Measurements from ENCODE around the gene HORMAD2.
A peak's percentile ranks its signal among the peaks of the same experiment; 100 is the strongest.
"Not testable (repeated sequence)": the region's sequence is repeated elsewhere in the genome, so short reads cannot be mapped to it uniquely, and the experiment has no call there.

Gene HORMAD2

GRCh38 chr22:30211124-30211820 lies 131.0 kb downstream of the HORMAD2 start:
- DNase-seq (ENCODE audit: low spot score): no peak

DNA sequence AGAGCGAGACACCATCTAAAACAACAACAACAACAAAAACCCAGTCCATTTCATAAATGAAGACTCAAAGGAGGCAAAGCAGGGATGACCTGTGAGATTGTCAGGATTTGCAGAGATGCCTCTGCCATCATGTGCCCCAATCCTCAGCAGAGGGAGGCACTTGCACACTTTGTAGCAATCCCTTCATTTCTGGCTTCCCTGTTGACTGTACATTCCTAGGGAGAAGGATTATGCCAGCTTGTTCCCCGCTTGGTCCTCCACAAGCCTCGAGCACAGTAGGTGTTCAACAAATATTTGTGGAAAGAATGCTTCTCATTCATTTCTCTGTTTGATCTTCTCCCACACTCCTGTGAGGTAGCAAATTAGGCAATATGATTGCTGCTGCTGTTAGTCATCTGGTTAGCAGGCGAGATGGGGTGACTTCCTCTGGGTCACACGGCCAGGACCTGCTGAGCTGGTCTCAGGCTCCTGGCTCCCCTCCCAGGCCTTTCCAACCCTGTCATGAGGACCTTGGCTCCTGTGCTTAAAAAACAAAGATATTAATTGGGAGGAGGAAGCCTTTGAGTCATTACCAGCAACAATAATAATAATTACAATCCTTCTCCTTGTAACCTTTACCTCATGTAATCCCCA lies 132.2 kb downstream of the HORMAD2 start:
- DNase-seq (ENCODE audit: low spot score): peak; percentile 71

- no peak for DNase-seq (ENCODE audit: low spot score)
Observed at GRCh38 chr22:30212996-30213441, 132.8 kb downstream of the HORMAD2 start.

DNA sequence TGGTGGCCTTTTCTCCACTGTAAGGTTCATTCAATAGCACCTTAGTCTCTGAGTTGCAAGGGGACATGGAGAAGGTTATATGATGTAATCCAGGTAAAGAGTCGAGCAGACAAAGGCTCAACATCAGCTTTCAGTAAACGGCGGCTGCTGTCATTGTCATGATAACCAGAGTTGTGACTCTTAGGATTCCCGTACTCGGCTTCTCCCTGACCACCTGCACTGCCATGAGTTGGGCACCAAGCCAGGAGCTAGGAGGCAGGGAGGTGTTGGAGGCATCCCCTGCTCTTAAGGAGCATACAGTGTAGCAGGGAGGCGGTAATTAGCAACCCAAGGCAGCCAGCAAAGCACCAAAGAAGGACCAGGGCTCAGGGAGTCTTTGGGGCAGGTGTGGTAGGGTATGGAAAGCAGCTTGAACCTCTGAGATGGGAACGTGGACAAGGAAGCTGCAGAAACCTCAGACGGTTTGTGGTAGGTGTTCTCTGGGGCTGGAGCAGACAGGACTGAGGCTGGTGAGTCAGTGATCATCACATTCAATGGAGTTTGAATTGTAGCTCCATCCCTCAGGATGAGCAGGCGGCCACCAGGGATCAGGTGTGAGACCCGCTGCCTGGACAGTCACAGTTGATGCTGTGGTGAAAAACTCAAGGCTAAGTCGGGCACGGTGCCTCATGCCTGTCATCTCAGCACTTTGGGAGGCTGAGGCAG lies 134.6 kb downstream of the HORMAD2 start:
- no peak for DNase-seq (ENCODE audit: low spot score)

DNA sequence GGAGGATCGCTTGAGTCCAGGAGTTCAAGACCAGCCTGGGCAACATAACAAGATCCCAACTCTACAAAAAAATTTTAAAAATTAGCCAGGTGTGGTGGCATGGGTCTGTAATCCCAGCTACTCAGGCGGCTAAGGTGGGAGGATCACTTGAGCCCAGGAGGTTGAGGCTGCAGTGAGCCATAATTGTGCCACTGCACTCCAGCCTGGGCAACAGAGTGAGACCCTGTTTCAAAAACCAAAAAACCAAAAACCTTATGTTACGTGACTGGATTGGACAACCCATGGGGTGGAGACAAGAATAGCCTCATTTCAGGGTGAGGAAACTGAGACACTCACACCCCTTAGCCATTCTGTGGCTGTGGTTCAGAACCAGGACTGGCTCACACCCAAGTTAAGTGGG lies 136.0 kb downstream of the HORMAD2 start:
- not testable (repeated sequence) for DNase-seq (ENCODE audit: low spot score)

GRCh38 chr22:30216710-30217109 lies 136.4 kb downstream of the HORMAD2 start:
- DNase-seq (ENCODE audit: low spot score): no peak

- no peak for DNase-seq (ENCODE audit: low spot score)
Observed at GRCh38 chr22:30217698-30218560, 137.7 kb downstream of the HORMAD2 start.

DNA sequence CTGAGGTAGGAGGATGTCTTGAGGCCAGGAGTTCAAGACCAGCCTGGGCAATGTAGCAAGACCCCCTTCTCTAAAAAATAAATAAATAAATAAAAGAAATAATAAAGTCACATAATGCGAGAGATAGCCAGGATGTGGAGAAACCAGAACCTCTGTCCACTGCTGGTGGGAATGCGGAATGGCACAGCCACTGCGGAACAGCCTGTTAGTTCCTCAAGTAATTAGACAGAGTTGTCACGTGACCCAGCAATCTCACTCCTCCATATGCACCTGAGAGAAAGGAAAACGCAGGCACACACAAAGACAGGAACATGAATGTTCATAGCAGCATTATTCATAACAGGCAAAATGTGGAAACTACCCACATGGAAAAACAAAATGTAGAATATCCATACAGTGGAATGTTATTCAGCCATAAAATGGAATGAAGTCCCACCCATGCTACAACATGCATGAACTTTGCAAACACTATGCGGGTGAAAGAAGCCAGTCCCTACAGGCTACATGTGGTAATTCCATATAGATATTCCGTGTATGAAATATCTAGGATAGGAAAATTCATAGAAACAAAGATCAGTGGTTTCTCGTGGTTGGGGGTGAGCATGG lies 138.9 kb downstream of the HORMAD2 start:
- DNase-seq (ENCODE audit: low spot score): no peak

DNA sequence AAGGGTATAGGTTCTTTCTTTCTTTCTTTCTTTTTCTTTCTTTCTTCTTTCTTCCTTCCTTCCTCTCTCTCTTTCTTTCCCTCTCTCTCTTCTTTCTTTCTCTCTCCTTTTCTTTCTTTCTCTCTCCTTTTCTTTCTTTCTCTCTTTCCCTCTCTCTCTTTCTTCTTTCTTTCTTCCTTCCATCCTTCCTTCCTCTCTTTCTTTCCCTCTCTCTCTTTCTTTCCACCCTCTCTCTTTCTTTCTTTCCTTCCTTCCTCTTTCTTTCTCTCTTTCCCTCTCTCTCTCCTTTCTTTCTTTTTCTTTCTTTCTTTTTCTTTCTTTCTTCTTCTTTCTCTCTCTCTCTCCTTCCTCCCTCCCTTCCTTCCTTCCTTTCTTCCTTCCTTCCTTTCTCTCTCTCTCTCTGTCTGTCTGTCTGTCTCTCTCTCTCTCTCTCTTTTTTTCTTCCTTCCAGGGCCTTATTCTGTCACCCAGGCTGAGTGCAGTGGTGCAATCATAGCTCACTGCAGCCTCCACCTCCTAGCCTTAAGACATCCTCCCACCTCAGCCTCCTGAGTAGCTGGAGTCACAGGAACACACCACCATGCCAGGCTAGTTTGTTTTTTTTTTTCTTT lies 139.5 kb downstream of the HORMAD2 start:
- DNase-seq (ENCODE audit: low spot score): no peak

GRCh38 chr22:30220338-30221012 lies 140.2 kb downstream of the HORMAD2 start:
- no peak for DNase-seq (ENCODE audit: low spot score)

DNA sequence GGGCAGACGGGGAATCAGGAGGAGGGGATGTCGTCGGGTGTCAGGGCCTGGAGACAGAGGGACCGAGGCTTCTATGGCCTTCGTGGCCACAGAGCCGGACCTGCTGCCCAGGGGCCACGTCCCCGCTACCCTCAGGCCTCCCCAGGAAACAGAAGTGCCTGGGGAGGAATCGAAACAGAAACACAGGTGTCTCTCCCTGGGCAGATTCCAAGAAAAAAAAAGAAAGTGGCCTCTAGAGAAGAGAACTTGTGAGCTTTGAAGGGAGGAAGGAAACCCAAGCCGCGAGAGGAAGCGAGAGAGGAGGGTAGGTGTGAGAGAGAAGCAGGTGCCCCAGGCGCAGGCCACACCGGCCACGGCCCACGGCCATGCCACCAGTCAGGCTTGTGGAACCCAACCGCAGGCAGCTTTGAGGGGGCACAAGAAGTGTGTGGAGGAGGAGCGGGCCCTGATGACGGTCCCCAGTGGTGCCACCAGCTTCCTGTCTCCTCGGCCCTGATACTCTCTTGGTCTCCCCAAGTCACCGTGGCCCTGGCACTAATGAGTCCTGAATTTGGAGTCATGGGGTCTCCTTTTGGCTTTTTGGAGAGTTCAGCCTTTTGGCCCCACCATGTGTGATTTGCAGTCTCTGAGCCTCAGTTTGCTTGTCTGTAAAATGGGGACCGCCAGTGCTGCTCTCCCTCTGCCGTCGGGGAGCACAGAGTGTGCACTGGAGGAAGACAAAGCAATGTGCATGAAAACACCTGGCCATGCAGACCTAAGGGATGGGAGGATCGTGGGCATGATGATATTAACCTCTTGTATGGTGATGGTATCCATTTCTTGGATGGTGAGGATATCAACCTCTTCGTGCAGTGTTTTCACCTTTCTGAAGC lies 141.1 kb downstream of the HORMAD2 start:
- DNase-seq (ENCODE audit: low spot score): no peak

DNA sequence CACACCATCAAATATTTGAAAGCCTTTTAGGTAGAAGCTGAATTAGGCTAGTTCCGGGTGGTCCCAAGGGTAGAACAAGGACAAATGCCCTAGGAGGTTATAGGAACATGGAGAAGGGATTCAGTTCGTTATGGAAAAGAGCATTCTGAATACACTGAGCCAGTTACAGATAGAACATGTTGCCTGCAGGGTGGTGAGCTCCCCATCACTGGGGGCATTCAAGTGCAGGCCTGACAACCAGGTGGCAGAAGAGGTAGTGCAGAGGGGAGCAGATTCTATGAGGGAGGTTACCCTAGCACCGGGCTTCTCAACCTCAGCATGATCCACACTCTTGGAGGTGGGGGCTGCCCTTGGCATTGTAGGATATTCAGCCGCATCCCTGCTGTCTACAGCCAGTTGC lies 142.1 kb downstream of the HORMAD2 start:
- DNase-seq (ENCODE audit: low spot score): no peak

GRCh38 chr22:30223303-30223702 lies 143.0 kb downstream of the HORMAD2 start:
- DNase-seq (ENCODE audit: low spot score): no peak

DNA sequence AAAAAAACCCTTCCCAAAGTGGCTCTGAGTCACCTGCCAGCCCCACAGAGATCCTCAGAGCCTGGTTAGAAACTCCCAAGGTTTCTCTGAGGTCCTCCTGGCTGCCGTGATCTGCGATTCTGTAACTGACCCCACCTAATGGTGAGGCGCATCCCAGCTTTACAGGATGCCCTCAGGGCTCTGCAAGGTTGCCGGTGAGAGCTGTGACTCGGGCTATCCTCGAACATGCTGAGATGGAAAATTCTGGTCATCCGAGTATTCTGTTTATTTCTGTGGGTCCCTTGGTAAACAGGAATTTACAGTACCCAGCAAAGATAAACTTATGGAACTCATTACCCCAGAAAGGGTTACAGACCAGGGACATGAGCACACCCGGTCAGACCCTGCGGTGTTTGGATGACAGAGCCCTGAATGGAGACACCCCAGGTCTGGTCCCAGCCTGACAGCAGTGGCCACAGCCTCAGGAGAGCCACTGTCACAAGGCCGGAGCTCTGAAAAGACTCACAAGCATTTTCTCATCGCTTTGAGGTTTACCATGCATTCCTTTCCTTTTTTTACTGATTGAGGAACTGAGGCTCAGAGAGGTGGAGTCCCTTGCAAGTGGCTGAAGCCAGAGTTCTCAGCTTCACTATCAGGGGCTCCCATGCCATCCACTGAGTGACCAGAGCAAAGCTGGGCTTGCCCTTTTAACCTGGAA lies 144.0 kb downstream of the HORMAD2 start:
- DNase-seq (ENCODE audit: low spot score): peak; percentile 81

- DNase-seq (ENCODE audit: low spot score): no peak
Observed at GRCh38 chr22:30225220-30225927, 145.1 kb downstream of the HORMAD2 start.

GRCh38 chr22:30226192-30226832 lies 146.0 kb downstream of the HORMAD2 start:
- no peak for DNase-seq (ENCODE audit: low spot score)
